OCI-LY3 (cell line): ENCODE measurements around the gene POP5.
"Not testable (repeated sequence)": the region's sequence is repeated elsewhere in the genome, so short reads cannot be mapped to it uniquely, and the experiment has no call there.

Experiments used
- H2AFZ ChIP-seq: fragments of 200-600, 300-600 bp; shearing (Covaris generic); 2 replicates; pipeline ENCODE4 v1.6.0; 2014; ENCODE audit warnings: antibody characterized with exemption, low read depth, low read length
- H3K27ac ChIP-seq: fragments of 200-600, 300-600 bp; sonication (generic); 2 replicates; pipeline ENCODE4 v1.5.1; 2014; ENCODE audit warnings: mild to moderate bottlenecking, low read length, moderate library complexity, mixed read lengths
- H3K27me3 ChIP-seq: fragments of 200-600, 300-600 bp; sonication (generic); 2 replicates; pipeline ENCODE4 v1.6.1; 2014; ENCODE audit warnings: low read depth, low read length, mixed read lengths
- H3K36me3 ChIP-seq: fragments of 200-600, 300-600 bp; sonication (generic); replicated peaks from 2 replicates; pipeline ENCODE3; 2014; ENCODE audit warnings: low read depth, low read length, mixed read lengths
- H3K4me1 ChIP-seq: fragments of 300-600, 200-600 bp; sonication (generic); 2 replicates; pipeline ENCODE4 v1.6.1; 2014; ENCODE audit warnings: low read length, mixed read lengths
- H3K4me2 ChIP-seq: fragments of 200-600, 300-600 bp; sonication (generic); 2 replicates; pipeline ENCODE4 v1.6.1; 2014; ENCODE audit warnings: low read length, mixed read lengths
- H3K4me3 ChIP-seq: fragments of 300-600, 200-600 bp; sonication (generic); 2 replicates; pipeline ENCODE4 v1.5.1; 2014; ENCODE audit warnings: antibody characterized with exemption, mild to moderate bottlenecking, low read length, moderate library complexity
- H3K79me2 ChIP-seq: fragments of 300-600, 200-600 bp; shearing (Covaris generic); 2 replicates; pipeline ENCODE4 v1.6.1; 2014; ENCODE audit warnings: mild to moderate bottlenecking, low read length, mixed read lengths
- H3K9ac ChIP-seq: fragments of 300-600, 200-600 bp; shearing (Covaris generic); 2 replicates; pipeline ENCODE4 v1.6.0; 2014; ENCODE audit warnings: mild to moderate bottlenecking, low read length, moderate library complexity
- H3K9me3 ChIP-seq: fragments of 200-600, 300-600 bp; shearing (Covaris generic); 2 replicates; pipeline ENCODE4 v1.6.1; 2014; ENCODE audit warnings: low read length, mixed read lengths; ENCODE audit not compliant: insufficient read depth
- H4K20me1 ChIP-seq: fragments of 200-600, 300-600 bp; sonication (generic); 2 replicates; pipeline ENCODE4 v1.6.1; 2016; ENCODE audit warnings: low read length, mixed read lengths; ENCODE audit not compliant: insufficient read depth
- EZH2phosphoT487 ChIP-seq: fragments of 200-600 bp; shearing (Covaris generic); IDR thresholded peaks from 2 replicates; pipeline ENCODE4 v1.6.1; 2018; ENCODE audit warnings: antibody characterized with exemption, mixed run types, low read depth
- TF ChIP-seq, protein P1 (sequence below): fragments of 200-600, 300-600 bp; sonication (generic); IDR thresholded peaks from 2 replicates; pipeline ENCODE4 v1.5.1; 2014; ENCODE audit warnings: antibody characterized with exemption, low read length, low read depth

Gene POP5

DNA sequence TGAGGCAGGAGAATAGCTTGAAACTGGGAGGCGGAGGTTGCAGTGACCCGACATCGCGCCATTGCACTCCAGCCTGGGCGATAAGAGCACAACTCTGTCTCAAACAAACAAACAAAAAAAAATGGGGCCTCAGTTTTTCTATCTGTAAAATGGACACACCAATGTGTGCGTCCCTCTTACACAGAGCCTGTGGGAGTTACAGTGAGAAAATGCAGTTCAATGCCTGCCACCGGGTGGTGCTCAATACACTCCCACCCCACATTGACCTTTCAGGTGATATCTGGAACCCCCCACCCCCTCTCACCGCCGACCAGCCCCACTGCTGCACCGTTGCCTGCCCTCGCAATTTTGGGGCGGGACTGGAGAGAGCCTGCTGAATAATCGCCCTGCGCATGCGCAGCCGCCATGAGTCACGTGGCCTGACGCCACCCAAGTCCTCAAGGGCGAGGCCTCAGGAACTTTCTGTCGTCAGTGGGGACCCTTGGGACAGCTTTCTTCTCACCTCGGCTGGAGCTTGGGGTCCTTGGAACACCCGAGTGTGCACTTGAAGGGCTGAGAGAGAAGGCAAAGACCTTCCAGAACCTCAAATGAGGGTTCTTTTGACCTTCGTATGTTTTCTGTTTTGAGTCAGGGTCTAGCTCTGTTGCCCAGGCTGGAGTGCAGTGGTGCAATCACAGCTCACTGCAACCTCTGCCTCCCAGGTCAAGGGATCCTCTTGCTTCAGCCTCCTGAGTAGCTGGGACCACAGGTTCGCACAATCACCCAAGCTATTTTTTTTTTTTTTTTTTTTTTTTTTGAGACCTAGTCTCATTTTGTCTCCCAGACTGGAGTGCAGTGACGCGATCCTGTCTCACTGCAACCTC lies 44.6 kb upstream of the POP5 start:
- H3K36me3 ChIP-seq, result no peaks in the 10 kb centered on the region
- H3K9me3 ChIP-seq, result no peaks in the 10 kb centered on the region
- H3K27ac ChIP-seq, result no peak overlapping the region
- H3K27me3 ChIP-seq, result no peaks in the 10 kb centered on the region
- H4K20me1 ChIP-seq, result no peaks in the 10 kb centered on the region
- no peak overlapping the region for H3K4me2 ChIP-seq
- H3K4me3 ChIP-seq, result no peak overlapping the region
- TF ChIP-seq EZH2phosphoT487, result no peak
- TF ChIP-seq, protein P1, sequence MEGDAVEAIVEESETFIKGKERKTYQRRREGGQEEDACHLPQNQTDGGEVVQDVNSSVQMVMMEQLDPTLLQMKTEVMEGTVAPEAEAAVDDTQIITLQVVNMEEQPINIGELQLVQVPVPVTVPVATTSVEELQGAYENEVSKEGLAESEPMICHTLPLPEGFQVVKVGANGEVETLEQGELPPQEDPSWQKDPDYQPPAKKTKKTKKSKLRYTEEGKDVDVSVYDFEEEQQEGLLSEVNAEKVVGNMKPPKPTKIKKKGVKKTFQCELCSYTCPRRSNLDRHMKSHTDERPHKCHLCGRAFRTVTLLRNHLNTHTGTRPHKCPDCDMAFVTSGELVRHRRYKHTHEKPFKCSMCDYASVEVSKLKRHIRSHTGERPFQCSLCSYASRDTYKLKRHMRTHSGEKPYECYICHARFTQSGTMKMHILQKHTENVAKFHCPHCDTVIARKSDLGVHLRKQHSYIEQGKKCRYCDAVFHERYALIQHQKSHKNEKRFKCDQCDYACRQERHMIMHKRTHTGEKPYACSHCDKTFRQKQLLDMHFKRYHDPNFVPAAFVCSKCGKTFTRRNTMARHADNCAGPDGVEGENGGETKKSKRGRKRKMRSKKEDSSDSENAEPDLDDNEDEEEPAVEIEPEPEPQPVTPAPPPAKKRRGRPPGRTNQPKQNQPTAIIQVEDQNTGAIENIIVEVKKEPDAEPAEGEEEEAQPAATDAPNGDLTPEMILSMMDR, result peak; percentile 37
- no peaks in the 10 kb centered on the region for H3K79me2 ChIP-seq
- no peak overlapping the region for H2AFZ ChIP-seq
- H3K4me1 ChIP-seq, result no peaks in the 10 kb centered on the region
- H3K9ac ChIP-seq, result no peak overlapping the region

DNA sequence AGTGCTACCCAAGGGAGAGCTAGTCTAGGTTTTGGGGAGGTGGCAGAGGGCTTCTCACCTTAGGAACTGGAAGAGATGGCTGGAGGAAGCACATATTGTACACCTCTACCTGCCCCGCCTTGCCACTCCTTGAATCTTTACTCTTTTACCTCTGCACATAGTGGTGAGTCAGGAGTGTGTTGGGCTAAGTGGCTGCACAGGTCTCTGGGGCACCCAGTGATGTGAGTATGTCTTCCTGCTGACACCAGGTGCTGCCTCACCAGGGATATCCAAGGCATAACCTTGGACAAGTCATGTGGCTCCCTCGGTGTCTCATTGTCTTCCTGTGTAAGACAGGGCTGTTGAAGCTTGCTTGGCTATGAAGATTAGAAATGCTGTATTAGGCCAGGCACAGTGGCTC lies 39.4 kb upstream of the POP5 start:
- no peaks in the 10 kb centered on the region for H3K36me3 ChIP-seq
- no peaks in the 10 kb centered on the region for H3K9me3 ChIP-seq
- no peaks in the 10 kb centered on the region for H3K79me2 ChIP-seq
- peaks cover 18% of the 10 kb centered on the region for H3K27me3 ChIP-seq
- no peak overlapping the region for H3K27ac ChIP-seq
- TF ChIP-seq, protein P1, result no peak
- no peak for TF ChIP-seq EZH2phosphoT487
- no peaks in the 10 kb centered on the region for H3K4me1 ChIP-seq
- no peak overlapping the region for H2AFZ ChIP-seq
- no peak overlapping the region for H3K4me2 ChIP-seq
- H3K9ac ChIP-seq, result no peak overlapping the region
- no peaks in the 10 kb centered on the region for H4K20me1 ChIP-seq
- no peak overlapping the region for H3K4me3 ChIP-seq

DNA sequence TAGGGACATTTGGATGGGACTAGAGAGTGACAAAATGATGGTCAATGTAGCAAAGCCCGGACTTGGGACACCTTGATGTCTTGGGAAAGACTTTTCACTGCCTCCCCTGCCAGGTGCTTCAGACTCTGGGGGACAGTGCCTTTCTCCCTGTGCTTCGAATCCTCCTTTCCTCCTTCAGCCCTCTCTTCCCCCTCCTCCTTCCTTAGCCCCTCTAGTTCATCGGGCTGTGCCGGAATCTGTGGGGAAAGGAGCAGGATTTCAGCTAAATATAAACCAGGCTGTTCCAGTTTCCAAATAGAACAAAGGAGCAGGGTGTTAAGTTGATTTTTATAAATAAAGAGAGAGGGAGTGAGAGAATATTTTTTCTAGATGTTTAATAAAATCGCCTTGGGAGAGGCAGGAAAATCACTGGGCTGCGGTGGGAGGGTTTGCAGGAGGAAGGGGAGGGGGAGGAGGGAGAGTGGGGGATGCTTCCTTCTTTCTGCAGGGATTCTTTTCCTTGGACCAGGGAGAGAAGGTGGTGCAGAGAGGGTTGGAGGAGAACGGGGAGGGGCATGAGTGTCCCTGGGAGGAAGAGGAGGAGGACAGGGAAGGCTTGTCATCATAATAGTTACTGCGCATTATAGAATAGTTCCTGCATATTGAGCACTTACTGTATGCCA lies 37.9 kb upstream of the POP5 start:
- no peaks in the 10 kb centered on the region for H3K4me1 ChIP-seq
- H3K27me3 ChIP-seq, result peaks cover 18% of the 10 kb centered on the region
- TF ChIP-seq, protein P1, result no peak
- no peak for TF ChIP-seq EZH2phosphoT487
- H3K36me3 ChIP-seq, result no peaks in the 10 kb centered on the region
- H3K9ac ChIP-seq, result no peak overlapping the region
- no peak overlapping the region for H2AFZ ChIP-seq
- H3K4me3 ChIP-seq, result no peak overlapping the region
- no peak overlapping the region for H3K4me2 ChIP-seq
- H3K9me3 ChIP-seq, result no peaks in the 10 kb centered on the region
- no peaks in the 10 kb centered on the region for H3K79me2 ChIP-seq
- H3K27ac ChIP-seq, result no peak overlapping the region
- H4K20me1 ChIP-seq, result no peaks in the 10 kb centered on the region

DNA sequence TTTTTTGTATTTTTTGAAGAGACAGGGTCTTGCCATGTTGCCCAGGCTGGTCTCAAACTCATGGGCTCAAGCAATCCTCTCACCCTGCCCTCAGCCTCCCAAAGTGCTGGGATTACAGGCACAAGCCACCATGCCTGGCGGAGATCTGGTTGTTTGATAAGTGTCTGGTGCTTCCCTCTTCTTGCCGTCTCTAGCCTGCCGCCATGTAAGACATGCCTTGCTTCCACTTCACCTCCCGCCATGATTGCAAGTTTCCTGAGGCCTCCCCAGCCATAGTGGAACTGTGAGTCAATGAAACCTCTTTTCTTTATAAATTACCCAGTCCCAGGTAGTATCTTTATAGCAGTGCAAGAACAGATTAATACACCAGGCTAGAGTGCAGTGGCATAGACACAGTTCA lies 36.6 kb upstream of the POP5 start:
- H3K79me2 ChIP-seq, H3K9me3 ChIP-seq, H3K4me1 ChIP-seq, H3K9ac ChIP-seq, H4K20me1 ChIP-seq, H3K36me3 ChIP-seq, H3K4me3 ChIP-seq, H3K27ac ChIP-seq, H3K4me2 ChIP-seq, H2AFZ ChIP-seq: not testable (repeated sequence)
- peaks cover 18% of the 10 kb centered on the region for H3K27me3 ChIP-seq

DNA sequence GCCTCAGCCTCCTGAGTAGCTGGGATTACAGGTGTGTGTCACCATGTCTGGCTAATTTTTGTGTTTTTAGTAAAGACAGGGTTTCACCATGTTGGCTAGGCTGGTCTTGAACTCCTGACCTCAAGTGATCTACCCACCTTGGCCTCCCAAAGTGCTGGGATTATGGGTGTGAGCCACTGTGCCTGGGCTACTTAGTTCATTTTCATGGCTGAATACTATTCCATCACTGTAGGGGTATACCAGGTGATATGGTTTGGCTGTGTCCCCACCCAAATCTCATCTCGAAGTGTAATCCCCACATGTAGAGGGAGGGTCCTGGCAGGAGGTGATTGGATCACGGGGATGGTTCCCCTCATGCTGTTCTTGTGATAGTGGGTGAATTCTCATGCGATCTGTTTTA lies 36.0 kb upstream of the POP5 start:
- H3K79me2 ChIP-seq, H3K27ac ChIP-seq, H3K36me3 ChIP-seq, H2AFZ ChIP-seq, H3K9me3 ChIP-seq, H3K4me1 ChIP-seq, H4K20me1 ChIP-seq, H3K4me2 ChIP-seq, H3K9ac ChIP-seq, H3K4me3 ChIP-seq: not testable (repeated sequence)
- H3K27me3 ChIP-seq, result peaks cover 18% of the 10 kb centered on the region
